ENCODE results near the gene CRISP3.

Gene CRISP3

GRCh38 chr6:49713346-49713745, 30.8 kb downstream of the CRISP3 start, which contains the start of gene CRISP2:
Gene CRISP2, minus strand, starts transcription at chr6:49713543. Its CDS starts 4,347 bp downstream, at chr6:49709196.
- TF ChIP-seq SIN3A (IDR thresholded peaks at IDR 0.05; ENCODE audit: borderline replicate concordance, insufficient read depth, low read length), result no peak
- no peak for TF ChIP-seq REST (IDR thresholded peaks at IDR 0.05; ENCODE audit: insufficient read depth in 1 of 2, low read depth in 2 of 2, low read length in 2 of 2)
- TF ChIP-seq FOXP2 (optimal IDR thresholded peaks at IDR 0.05; ENCODE audit: borderline replicate concordance, extremely low read depth, extremely low read length, insufficient read depth), result no peak
- TF ChIP-seq TAF1 (IDR thresholded peaks at IDR 0.05; ENCODE audit: borderline replicate concordance, insufficient read depth, low read length), result no peak
- TF ChIP-seq POLR2AphosphoS5 (IDR thresholded peaks at IDR 0.05; ENCODE audit: low read depth, low read length), result no peak

- TF ChIP-seq REST (IDR thresholded peaks at IDR 0.05; ENCODE audit: insufficient read depth in 1 of 2, low read depth in 2 of 2, low read length in 2 of 2), result no peak
- no peak for TF ChIP-seq FOXP2 (optimal IDR thresholded peaks at IDR 0.05; ENCODE audit: borderline replicate concordance, extremely low read depth, extremely low read length, insufficient read depth)
- TF ChIP-seq POLR2AphosphoS5 (IDR thresholded peaks at IDR 0.05; ENCODE audit: low read depth, low read length), result no peak
- no peak for TF ChIP-seq TAF1 (IDR thresholded peaks at IDR 0.05; ENCODE audit: borderline replicate concordance, insufficient read depth, low read length)
- TF ChIP-seq SIN3A (IDR thresholded peaks at IDR 0.05; ENCODE audit: borderline replicate concordance, insufficient read depth, low read length), result no peak
These were observed 45.7 kb downstream of the CRISP3 start for GRCh38 chr6:49698478-49698877.

- TF ChIP-seq TAF1 (IDR thresholded peaks at IDR 0.05; ENCODE audit: borderline replicate concordance, insufficient read depth, low read length), result no peak
- TF ChIP-seq POLR2AphosphoS5 (IDR thresholded peaks at IDR 0.05; ENCODE audit: low read depth, low read length), result no peak
- no peak for TF ChIP-seq FOXP2 (optimal IDR thresholded peaks at IDR 0.05; ENCODE audit: borderline replicate concordance, extremely low read depth, extremely low read length, insufficient read depth)
- TF ChIP-seq REST (IDR thresholded peaks at IDR 0.05; ENCODE audit: insufficient read depth in 1 of 2, low read depth in 2 of 2, low read length in 2 of 2), result no peak
- TF ChIP-seq SIN3A (IDR thresholded peaks at IDR 0.05; ENCODE audit: borderline replicate concordance, insufficient read depth, low read length), result no peak
These were observed 50.7 kb downstream of the CRISP3 start for GRCh38 chr6:49693512-49693911.

GRCh38 chr6:49692534-49692933, 51.7 kb downstream of the CRISP3 start:
- no peak for TF ChIP-seq POLR2AphosphoS5 (IDR thresholded peaks at IDR 0.05; ENCODE audit: low read depth, low read length)
- no peak for TF ChIP-seq REST (IDR thresholded peaks at IDR 0.05; ENCODE audit: insufficient read depth in 1 of 2, low read depth in 2 of 2, low read length in 2 of 2)

All from PFSK-1 (cell line).